Panc1 (cell line): ENCODE results near the gene SLC66A2. TPM values are rescaled to one million over a fixed set of nuclear protein-coding genes. Genes with fewer than 3 reads are reported as not detected.
A peak's percentile ranks its signal among the peaks of the same experiment; 100 is the strongest.

Source experiments
- ATAC-seq: fragments of 200-7000 bp; cut with Tn5 transposase; 2 replicates; pipeline ENCODE4 v1.9.1; 2020; ENCODE audit warnings: mild to moderate bottlenecking, moderate library complexity
- BruUV-seq: library from RNA; stranded (reverse); fragments of 400-500 nt; replicated peaks from 2 replicates; lab custom pipeline; 2021; lab: Mats Ljungman, UMichigan
- CTCF ChIA-PET: fragments of 300-600 bp; sonication (Branson Sonifier 250); formaldehyde crosslinking; loops from one replicate; lab custom pipeline; 2022; ENCODE audit warnings: antibody characterized with exemption; lab: Charles Lee
- POLR2A ChIA-PET: fragments of 300-600 bp; sonication (Branson Sonifier 250); formaldehyde crosslinking; loops from one replicate; lab custom pipeline; 2022; ENCODE audit warnings: antibody characterized with exemption; lab: Charles Lee
- DNase-seq: peaks from one replicate; pipeline ENCODE4 v3.0.0-alpha.2; 2010; ENCODE audit warnings: low read depth, low spot score
- H3K27ac ChIP-seq: 2 replicates; pipeline ENCODE4 v1.5.1; 2011; ENCODE audit warnings: mild to moderate bottlenecking, low read length, inconsistent platforms
- H3K27me3 ChIP-seq: fragments of 200-500 bp; sonication (Bioruptor generic); 2 replicates; pipeline ENCODE4 v1.6.0; 2014; ENCODE audit warnings: low read length, inconsistent platforms; ENCODE audit not compliant: control insufficient read depth, insufficient read depth
- H3K36me3 ChIP-seq: fragments of 200-500 bp; sonication (Bioruptor generic); 2 replicates; pipeline ENCODE4 v1.5.1; 2014; ENCODE audit warnings: inconsistent platforms, mild to moderate bottlenecking, low read length, moderate library complexity; ENCODE audit not compliant: control insufficient read depth, insufficient read depth
- H3K4me1 ChIP-seq: 2 replicates; pipeline ENCODE4 v1.5.1; 2011; ENCODE audit warnings: inconsistent platforms, mild to moderate bottlenecking, low read length, moderate library complexity; ENCODE audit not compliant: control insufficient read depth, insufficient read depth
- H3K4me3 ChIP-seq, 2 experiments: 2 replicates each; pipeline ENCODE4 v1.5.1; 2011 to 2012; ENCODE audit warnings: low read depth in 2 of 2, low read length in 2 of 2, mild to moderate bottlenecking in 2 of 2, inconsistent platforms in 1 of 2, moderate library complexity in 1 of 2
- H3K9me3 ChIP-seq: fragments of 200-500 bp; sonication (Bioruptor generic); 2 replicates; pipeline ENCODE4 v1.5.1; 2014; ENCODE audit warnings: low read depth, mild to moderate bottlenecking, inconsistent platforms, low read length, moderate library complexity; ENCODE audit not compliant: control insufficient read depth, insufficient read depth
- CTCF ChIP-seq: fragments of 450-650 bp; IDR thresholded peaks from 2 replicates; pipeline ENCODE4 v1.5.1; 2017; ENCODE audit warnings: mild to moderate bottlenecking
- POLR2AphosphoS5 ChIP-seq: IDR thresholded peaks from 2 replicates; pipeline ENCODE4 v1.6.1; 2012; ENCODE audit warnings: mild to moderate bottlenecking, low read depth, low read length, moderate library complexity
- REST ChIP-seq, 2 experiments: IDR thresholded peaks; 2 replicates each; pipeline ENCODE4 v1.6.1; 2011 to 2012; ENCODE audit warnings: low read depth in 2 of 2, control low read depth in 1 of 2, low read length in 1 of 2, mild to moderate bottlenecking in 1 of 2, moderate library complexity in 1 of 2; ENCODE audit not compliant: insufficient read depth in 1 of 2
- SIN3A ChIP-seq: IDR thresholded peaks from 2 replicates; pipeline ENCODE4 v1.6.1; 2012; ENCODE audit warnings: low read depth, mild to moderate bottlenecking, low read length, moderate library complexity, borderline replicate concordance; ENCODE audit not compliant: insufficient read depth
- TCF7L2 ChIP-seq: IDR thresholded peaks from 2 replicates; pipeline ENCODE4 v1.6.1; 2011; ENCODE audit warnings: mild to moderate bottlenecking, low read depth, low read length, inconsistent platforms
- in situ Hi-C: cut with HindIII; loops from 2 replicates; pipeline ENCODE4 v1.10.0; 2016; ENCODE audit warnings: low sequenced_read_pairs, low pct_unique_long_range_greater_than_20kb
- intact Hi-C: fragments of 100-400 bp; cut with micrococcal nuclease; formaldehyde crosslinking; loops from one replicate; pipeline ENCODE4 v1.10.0; 2022; ENCODE audit not compliant: unreplicated experiment
- total RNA-seq: library from RNA; stranded (reverse); gene quantifications from one replicate; pipeline ENCODE4 v1.2.1, GENCODE V29; 2021; ENCODE audit not compliant: unreplicated experiment

SLC66A2 gene
- total RNA-seq, 1 experiment from 2014 or later: 92.5 TPM

- TF ChIP-seq SIN3A (peak; percentile 82; the same call in 1 of the 2 replicates), TCF7L2 (no peak; the same call in 1 of the 2 replicates), POLR2AphosphoS5 (peak; percentile 99)
- H3K27me3 ChIP-seq: no peaks in the 10 kb centered on the region
- POLR2A ChIA-PET: interaction anchor here (0.6 to 0.7 kb wide), 4 partner anchors 20 to 146 kb away, joined by 3 to 11 read pairs (median 5); no protein-coding TSS in a partner anchor
- H3K9me3 ChIP-seq: no peaks in the 10 kb centered on the region
- H3K36me3 ChIP-seq: peaks cover 10% of the 10 kb centered on the region
- BruUV-seq: TSS peak; percentile 95
- intact Hi-C loops: loop anchor here (5.0 kb wide), 1 partner anchor 39 kb away; no protein-coding TSS in a partner anchor
- H3K27ac ChIP-seq: peak within 1 kb of the TSS; percentile 96
- peaks cover 13% of the 10 kb centered on the region for H3K4me1 ChIP-seq
- in situ Hi-C loops: no loop called here
- DNase-seq (peak; percentile 52), ATAC-seq (peak; percentile 99)
- CTCF ChIA-PET: interaction anchor here (0.7 kb wide), 1 partner anchor 189 kb away, joined by 5 read pairs; no protein-coding TSS in a partner anchor
- H3K4me3 ChIP-seq: peak within 1 kb of the TSS; percentile 68 to 87
Measured at GRCh38 chr18:79988451-79989194, 37.2 kb upstream of the SLC66A2 start, which contains the start of gene TXNL4A. TSS of gene TXNL4A (minus strand) at chr18:79988563. CDS start at chr18:79988392, 171 bp downstream.

GRCh38 chr18:79988071-79988450 lies 36.6 kb upstream of the SLC66A2 start:
- in situ Hi-C loops (no loop called here), intact Hi-C loops (loop anchor here (5.0 kb wide), 1 partner anchor 39 kb away; no protein-coding TSS in a partner anchor)
- TF ChIP-seq POLR2AphosphoS5: no peak
- TF ChIP-seq CTCF: no peak
- TF ChIP-seq TCF7L2: no peak
- no peak; the same call in 1 of the 2 replicates for TF ChIP-seq SIN3A
- no peak; a peak in 1 of 4 replicates for TF ChIP-seq REST (IDR thresholded peaks at IDR 0.05; ENCODE audit: insufficient read depth in 1 of 2, low read depth in 2 of 2, low read length in 1 of 2)
- Histone ChIP-seq H3K4me3 (peak overlapping the region; percentile 68 to 87), H3K27me3 (no peaks in the 10 kb centered on the region), H3K9me3 (no peaks in the 10 kb centered on the region), H3K4me1 (peaks cover 16% of the 10 kb centered on the region), H3K27ac (peak overlapping the region; percentile 95), H3K36me3 (peaks cover 10% of the 10 kb centered on the region)
- BruUV-seq: no TSS peak
- ATAC-seq (peak; percentile 86), DNase-seq (no peak)
- ChIA-PET CTCF (no interaction called here), POLR2A (interaction anchor here (0.6 to 0.7 kb wide), 3 partner anchors 8 to 146 kb away, joined by 4 read pairs; no protein-coding TSS in a partner anchor)
